HL-60/S4 treated with retinoic acid at 250 ng/mL for 4 days and 3 days (cell line): ENCODE measurements around the gene STK40.

ENCODE experiments used
- in situ Hi-C: fragments of 300-500 bp; cut with MboI; formaldehyde crosslinking; loops from 2 replicates; pipeline ENCODE4 v1.7.0; 2022; ENCODE audit warnings: low sequenced_read_pairs

Gene STK40

DNA sequence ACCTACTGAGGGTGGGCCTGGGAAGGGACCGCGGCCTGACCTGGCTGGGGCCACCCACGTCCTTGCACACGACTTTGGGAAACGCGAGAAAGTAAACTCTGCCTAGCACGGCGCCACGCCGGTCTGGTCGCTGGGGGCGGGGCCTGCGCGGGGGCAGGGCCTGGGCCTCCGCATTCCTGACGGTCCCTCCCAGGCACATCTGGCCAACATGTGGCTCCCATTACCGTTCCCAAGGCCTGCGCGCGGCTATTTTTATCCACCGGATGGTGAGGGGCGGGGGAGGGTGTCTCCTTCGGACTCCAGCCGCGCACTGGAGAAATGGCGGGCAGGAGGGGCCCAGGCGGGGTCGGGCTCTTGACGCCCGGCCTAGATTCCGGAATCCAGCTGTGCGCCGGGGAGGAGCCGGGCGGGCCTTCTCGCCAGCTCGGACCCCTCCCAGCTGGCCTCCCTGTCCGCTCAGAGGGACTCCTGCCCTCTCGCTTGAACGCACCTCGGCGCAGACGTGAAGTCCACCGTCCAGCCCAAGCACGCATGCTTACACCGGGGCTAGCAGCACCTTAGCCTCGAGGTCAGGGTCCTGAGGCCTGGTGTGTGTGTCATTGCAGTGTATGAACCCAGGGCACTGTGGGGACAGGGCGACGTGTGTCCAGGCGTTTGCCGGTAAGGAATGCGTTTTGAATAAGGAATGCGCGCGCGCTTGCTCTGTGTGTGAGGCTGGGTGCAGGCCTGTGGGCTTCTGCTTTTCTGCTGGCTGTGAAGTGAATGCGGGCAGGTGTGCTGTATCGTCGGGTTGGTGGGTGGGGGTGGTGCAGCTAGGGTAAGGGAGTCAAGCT, 64.4 kb downstream of the STK40 start:
- in situ Hi-C loops: no loop called here

DNA sequence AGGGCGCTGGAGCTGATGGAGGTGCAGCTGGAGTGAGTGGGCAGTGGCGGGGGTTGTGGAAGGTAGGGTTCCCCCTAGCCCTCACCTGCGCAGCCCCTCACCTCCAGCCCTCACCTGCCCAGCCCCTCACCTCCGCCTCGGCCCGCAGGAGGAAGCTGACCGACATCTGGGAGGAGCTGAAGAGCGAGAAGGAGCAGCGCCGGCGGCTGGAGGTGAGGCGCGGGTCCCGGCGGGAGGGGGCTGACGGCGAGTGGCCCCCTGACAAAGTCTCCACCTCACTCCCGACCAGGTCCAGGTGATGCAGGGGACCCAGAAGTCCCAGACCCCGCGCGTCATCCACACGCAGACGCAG, 65.0 kb downstream of the STK40 start:
- in situ Hi-C loops: no loop called here

DNA sequence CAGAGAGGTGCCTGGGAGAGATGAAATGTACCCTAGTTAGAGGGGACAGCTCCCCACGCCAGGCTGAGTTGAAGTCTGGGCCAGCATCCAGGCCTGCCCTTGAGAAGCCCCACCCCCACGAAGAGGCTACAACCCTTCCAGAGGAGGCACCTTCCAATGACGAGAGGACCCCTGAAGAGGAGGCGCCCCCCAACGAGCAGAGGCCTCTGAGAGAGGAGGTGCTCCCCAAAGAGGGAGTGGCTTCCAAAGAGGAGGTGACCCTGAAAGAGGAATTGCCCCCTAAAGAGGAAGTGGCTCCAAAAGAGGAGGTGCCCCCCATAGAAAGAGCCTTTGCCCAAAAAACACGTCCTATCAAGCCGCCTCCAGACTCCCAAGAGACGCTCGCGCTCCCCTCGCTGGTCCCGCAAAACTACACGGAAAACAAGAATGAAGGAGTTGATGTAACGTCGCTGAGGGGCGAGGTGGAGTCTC, 65.4 kb downstream of the STK40 start:
- in situ Hi-C loops: no loop called here

DNA sequence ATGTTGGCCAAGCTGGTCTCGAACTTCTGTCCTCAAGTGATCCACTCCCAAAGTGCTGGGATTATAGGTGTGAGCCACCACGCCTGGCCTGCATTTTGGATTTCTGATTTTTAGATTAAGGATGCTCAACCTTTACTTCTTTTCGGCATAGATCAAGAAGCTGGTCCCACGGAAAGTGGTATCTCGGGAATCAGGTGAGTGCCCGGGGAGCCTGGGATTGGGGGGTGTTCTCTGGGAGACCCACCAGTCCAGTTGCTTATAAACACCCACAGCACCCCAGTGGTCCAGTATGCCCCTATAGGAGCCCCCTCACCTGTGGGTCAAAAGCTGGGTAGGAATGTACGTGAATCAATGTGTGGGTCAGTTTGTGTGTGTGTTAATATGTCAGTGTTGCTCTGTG, 76.3 kb downstream of the STK40 start:
- in situ Hi-C loops: no loop called here

DNA sequence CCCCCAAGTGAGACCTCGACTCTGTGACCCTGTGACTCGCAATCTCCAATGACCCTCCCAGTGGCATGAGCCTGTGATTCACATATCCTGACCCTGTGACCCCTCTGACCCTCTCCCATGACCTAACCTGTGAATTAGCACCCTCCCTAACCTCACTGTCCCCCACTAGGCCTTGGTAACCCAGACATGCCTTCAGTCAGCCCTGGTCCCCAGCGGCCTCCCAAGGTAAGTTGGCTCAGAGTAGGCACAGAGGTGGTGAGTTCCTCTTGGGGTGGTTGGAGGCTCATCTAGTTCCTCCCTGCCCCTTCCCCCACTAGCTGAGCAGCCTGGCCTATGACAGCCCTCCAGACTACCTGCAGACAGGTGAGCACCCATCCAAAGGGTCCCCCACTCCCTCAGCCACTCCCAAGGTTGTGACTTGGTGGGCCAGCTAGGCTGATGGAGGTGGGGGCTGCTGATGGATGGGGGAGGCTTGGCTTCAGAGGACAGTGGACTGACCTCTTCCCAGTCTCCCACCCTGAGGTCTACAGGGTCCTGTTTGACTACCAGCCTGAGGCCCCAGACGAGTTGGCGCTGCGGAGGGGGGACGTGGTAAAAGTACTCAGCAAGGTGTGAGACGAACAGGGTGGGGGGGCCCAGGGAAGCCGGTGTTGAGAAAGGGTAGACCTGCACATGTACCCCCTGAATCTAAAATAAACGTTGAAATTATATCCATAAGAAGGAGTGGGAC, 78.0 kb downstream of the STK40 start:
- in situ Hi-C loops: no loop called here

DNA sequence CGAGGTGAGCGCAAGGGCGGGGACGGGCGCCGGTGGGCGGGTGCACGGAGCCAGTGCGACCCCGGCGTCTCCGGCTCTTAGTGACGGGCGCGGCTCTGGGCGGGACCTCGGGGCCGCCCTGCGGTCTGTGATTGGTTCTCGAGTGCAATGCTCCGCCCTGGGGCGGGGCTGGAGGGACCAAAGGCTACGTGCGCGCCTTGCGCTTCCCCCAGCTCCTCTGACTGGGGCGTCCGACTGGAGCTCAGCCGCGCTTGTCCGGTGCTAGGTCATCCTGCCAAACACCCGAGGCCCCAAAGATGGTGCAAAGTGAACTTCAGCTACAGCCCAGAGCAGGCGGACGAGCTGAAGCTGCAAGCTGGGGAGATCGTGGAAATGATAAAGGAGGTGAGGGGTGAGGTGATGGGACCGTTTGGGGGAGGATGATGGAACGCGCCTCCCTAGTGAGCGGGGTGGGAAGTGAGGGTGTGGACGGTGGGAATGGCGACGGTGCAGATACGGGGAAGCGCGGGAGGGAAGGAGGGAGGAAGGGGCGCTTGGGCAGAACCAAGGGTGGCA, 78.7 kb downstream of the STK40 start:
- in situ Hi-C loops: no loop called here

DNA sequence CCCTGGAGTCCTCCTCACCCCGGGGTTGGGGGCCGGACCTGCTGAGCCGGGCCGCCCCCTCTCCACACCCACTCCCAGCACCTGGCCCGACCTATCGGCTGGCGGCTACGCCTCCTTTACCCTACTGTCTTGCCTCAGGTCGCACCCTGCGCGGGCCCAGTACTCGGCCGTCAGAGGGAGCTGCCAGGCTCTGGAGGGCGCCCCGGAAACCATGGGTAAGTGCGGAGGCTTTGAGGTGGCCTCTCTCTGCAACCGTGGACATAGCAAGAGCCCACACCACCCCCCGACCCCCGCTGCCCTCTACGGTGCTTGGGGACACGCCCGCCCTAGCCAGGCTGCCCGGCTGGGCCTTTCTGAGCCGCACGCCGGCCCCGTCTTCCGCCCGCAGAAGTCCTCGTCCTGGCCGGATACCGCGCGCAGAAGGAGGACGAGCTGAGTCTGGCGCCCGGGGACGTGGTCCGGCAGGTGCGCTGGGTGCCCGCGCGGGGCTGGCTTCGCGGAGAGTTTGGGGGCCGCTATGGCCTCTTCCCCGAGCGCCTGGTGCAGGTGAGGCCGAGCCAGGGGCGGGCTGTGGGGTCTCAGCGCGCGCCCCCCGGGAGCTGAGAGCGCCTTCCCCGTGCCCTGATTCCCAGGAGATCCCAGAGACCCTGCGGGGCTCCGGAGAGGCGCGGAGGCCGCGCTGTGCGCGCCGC, 79.4 kb downstream of the STK40 start, which contains the start of gene SH3D21:
Gene SH3D21, plus strand, starts transcription at position 159 of the 692 bp plus-strand sequence. Its CDS starts 53 bp downstream, at position 212.
- in situ Hi-C loops: no loop called here

DNA sequence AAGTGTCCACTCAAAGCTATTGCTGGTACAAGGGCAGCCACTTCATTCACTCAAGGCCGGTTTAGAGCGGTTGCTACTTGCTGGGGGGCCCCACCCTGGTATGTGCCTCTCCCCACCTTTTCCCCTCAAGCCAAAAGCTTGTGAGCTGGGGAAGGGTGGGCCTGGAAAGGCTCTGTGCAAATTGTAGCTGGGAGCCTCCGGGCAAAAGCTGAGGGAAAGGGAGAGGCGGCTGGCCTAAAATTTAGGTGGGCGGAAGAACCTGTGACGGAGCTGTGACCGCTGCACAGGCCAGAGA, 79.9 kb downstream of the STK40 start:
- in situ Hi-C loops: no loop called here

DNA sequence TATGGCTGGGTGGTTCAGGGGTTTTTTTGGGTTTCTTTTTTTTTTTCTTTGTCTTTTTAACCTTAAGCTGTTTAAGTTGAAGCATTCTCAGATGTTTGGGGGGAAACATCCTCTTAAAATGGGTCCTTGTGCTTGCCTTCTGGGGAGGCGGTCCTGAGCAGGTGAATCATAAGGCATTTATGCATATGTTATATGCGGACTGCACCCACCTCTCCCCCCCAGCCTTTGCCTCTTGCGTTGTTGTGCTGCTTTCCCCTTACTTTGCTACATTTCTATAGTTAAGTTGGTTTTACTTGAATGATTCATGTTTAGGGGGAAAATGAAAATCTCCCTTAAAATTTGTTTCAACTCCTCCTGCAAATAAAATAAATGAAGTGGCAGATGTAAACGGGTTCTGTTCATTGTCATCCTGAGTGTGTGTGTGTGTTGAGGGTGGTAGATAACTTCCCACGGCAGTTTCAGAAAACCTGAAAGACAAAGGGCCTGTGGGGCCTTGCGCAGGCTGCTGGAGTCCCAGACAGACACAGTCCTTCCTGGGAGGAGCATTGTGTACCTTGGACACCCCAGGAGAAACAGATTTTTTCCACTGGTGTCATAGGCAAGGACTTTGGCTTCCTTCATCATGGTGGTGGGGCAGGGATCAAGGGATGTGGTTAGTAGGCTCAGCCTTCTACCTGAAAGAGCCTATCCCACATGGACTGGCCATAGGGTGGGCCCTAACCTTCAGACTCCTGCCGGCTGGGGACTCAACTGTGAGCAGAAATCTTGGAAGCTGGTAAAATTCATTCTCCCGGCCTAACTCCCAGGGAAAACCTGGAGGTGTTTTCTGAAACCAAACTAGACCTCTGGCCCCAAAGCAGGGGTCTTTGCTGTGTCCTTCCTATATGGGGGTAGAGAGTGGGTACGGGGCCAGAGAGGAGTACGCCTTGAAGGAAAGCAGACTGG, 80.5 kb downstream of the STK40 start:
- in situ Hi-C loops: no loop called here

DNA sequence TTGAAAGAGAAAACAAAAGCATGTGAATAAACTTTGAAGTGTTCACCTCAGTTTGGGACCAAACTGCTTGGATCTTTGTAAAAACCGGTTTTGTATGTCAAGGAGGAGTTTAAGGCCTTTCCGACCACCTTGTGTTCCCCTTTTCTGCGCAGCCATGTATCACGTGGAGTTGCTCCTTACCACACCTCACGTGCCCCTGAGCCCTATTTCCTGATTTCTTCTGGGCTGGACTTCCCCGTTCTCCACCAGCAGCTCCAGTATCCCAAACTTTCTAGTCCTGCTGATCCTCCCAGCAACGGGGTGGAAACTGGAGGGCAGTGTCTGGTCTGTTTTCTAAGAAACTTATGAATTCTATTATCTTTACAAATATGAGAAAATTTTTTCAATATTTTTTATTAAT, 81.2 kb downstream of the STK40 start:
- in situ Hi-C loops: no loop called here

DNA sequence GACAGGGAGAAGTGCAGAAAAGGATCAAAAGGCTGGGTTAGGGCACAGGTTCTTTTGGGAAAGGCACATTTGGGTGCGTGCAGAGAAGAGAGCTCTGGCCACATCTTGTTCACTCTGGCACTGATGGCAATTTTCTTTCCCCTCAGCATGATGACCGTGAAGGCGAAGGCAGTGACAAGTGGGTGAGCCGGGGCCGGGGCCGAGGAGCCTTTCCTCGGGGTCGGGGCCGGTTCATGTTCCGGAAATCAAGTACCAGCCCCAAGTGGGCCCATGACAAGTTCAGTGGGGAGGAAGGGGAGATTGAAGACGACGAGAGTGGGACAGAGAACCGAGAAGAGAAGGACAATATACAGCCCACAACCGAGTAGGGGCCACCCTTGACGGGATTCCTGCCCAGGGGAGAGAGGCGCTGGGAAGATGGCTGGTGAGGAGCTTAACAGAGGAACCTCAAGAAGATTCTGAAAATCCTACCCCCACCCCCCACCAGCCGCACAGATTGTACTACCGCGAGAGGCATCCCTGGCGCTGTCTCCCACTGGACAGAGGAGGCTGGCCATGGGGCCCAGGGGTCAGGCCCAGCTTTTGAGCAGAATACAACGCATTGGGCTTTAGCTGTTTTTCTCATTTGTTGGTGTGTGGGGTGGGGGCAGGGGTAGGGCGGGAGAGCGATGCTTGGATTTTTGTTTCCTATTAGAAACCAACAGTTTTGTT, 81.9 kb downstream of the STK40 start:
- in situ Hi-C loops: no loop called here

DNA sequence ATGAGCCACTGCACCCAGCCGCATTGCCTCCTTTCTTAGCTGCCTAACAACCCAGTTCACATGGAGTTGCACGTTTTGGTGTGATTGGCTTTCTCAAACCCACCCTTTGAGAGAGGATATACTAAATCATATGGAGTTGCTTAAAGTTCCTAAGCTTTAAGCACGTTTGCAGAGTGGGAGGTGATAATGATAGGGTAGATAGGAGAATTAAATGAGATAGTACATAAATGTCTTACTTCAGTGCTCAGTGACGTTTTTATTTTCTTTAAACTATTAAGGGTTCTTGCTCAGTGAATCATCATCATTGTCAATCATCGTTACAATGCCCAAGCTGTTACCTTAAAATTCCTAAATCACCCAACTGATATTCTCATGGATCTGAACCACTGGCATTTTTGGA, 82.5 kb downstream of the STK40 start:
- in situ Hi-C loops: no loop called here

DNA sequence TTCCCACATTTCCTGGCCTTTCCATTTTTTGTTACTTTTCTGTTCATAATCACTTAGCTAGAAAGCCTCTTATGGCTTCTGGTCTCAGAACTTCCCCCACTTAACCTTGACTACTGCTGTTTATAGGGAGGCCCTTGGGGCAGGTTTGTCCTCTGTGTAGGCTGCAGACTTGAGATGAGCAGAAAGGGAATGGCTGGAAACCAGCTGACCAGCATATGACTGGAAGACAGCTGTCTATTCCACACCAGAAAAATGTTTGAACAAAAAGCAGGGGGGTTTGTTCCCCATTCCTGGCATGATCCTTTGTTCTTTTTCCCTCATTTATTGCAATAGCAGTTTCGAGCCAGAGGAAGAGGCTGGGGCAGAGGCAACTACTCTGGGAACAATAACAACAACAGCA, 84.5 kb downstream of the STK40 start:
- in situ Hi-C loops: no loop called here

DNA sequence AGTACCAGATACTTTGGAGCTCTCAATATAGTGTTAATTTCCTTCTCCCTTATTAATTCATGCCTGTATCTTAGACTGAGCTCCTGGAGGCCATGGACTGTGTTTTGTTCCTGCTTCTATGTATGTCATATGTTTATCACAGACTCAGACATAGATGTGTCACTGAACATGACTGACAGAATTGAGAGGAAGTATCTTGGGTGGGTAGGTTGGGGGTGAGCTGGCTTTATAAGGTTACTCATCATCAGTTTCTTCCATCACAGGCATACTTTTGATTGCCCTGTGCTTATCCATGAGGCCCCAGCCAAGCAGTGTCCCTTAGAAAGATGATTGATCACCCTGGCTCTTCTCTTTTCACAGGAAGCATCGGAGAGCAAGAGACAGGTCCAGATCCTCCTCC, 85.2 kb downstream of the STK40 start:
- in situ Hi-C loops: no loop called here

DNA sequence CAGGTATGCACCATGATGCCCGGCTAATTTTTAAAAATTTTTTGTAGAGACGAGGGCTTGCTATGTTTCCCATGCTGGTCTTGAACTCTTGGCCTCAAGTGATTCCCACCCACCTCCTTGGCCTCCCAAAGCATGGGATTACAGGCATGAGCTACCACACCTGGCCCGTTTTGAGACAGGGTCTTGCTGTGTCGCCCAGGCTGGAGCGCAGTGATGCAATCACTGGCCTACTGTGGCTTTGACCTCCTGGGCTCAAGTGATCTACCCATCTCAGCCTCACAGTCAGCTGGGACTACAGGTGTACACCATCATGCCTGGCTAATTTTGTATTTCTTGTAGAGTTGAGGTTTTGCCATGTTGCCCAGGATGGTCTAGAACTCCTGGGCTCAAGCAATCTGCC, 87.1 kb downstream of the STK40 start:
- in situ Hi-C loops: no loop called here

DNA sequence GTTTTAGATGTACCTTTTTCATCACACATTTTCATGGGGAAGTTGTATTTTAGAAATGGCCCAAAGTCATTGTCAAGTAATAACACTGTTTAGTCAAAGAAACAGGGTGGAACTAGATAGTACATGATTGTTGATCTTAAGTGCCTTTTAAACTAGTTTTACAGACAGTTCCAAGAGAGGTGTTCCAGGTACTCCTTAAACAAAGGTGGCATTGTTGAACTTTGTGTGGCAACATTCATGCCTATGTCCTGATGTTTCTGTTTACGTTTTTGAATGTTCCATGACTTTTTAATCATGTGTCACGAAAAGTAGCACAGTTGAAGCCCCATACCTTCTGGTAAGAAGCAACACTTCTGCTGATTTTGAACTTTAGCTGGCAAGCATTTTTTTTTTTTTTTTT, 88.7 kb downstream of the STK40 start:
- in situ Hi-C loops: no loop called here

DNA sequence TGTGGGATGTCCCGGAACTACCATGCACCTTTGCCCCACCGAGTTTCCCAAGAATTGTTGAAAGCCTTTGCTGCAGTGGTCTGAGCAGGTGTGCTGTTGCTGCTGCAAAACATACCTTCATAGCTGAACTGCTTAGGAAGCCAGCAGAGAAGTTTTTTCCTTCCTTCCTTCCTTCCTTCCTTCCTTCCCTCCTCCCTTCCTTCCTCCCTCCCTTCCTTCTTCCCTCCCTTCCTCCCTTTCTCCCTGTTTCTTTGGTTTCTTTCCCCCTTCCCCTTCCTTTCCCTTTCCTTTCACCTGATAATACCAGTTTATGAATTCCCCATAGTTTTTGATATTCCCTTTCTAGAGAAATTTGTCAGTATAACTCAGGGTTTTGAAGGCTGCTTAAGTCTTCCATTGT, 90.3 kb downstream of the STK40 start:
- in situ Hi-C loops: no loop called here
